Keratinocyte (primary cell): ENCODE data around the gene DPP10. TPM values are rescaled to one million over a fixed set of nuclear protein-coding genes. Genes with fewer than 3 reads are reported as not detected.

Source experiments
- DNase-seq: peaks from one replicate; pipeline ENCODE4 v3.0.0-alpha.2; 2011; ENCODE audit warnings: low read depth, missing footprints, low spot score
- FAIRE-seq: peaks from 2 replicates; lab custom pipeline; 2011; peaks lifted over from hg19 to GRCh38; lab: Jason Lieb, UNC
- H2AFZ ChIP-seq: 2 replicates; pipeline ENCODE4 v1.6.0; 2012; ENCODE audit warnings: low read length, control low read depth, inconsistent platforms; ENCODE audit not compliant: control insufficient read depth
- H3K27ac ChIP-seq: 2 replicates; pipeline ENCODE4 v1.5.1; 2011; ENCODE audit warnings: low read length; ENCODE audit not compliant: control insufficient read depth, insufficient read depth
- H3K27me3 ChIP-seq: 3 replicates; pipeline ENCODE4 v1.6.0; 2011; ENCODE audit warnings: low read length; ENCODE audit not compliant: control insufficient read depth, insufficient read depth; ENCODE audit errors: extremely low read depth
- H3K36me3 ChIP-seq, 2 experiments: 2 replicates in 1 of 2; 3 replicates in 1 of 2; pipeline ENCODE4 v1.5.1; 2011; ENCODE audit warnings: low read length in 2 of 2, mild to moderate bottlenecking in 1 of 2; ENCODE audit not compliant: control insufficient read depth in 2 of 2, insufficient read depth in 2 of 2; ENCODE audit errors: extremely low read depth in 1 of 2
- H3K4me1 ChIP-seq: 3 replicates; pipeline ENCODE4 v1.5.1; 2011; ENCODE audit warnings: low read length; ENCODE audit not compliant: control insufficient read depth, insufficient read depth; ENCODE audit errors: extremely low read depth
- H3K4me2 ChIP-seq: 3 replicates; pipeline ENCODE4 v1.6.0; 2011; ENCODE audit warnings: low read depth, low read length; ENCODE audit not compliant: control insufficient read depth, insufficient read depth; ENCODE audit errors: extremely low read depth
- H3K4me3 ChIP-seq, 3 experiments: fragments of 200-600 bp in 1 of 3; sonication (generic) in 1 of 3; 2 replicates in 2 of 3; 3 replicates in 1 of 3; pipeline ENCODE4 v1.5.1; 2011 to 2016; ENCODE audit warnings: low read length in 3 of 3, mild to moderate bottlenecking in 3 of 3, control low read depth in 2 of 3, inconsistent platforms in 1 of 3, low read depth in 1 of 3, mixed read lengths in 1 of 3, mixed run types in 1 of 3, moderate library complexity in 1 of 3; ENCODE audit not compliant: control insufficient read depth in 2 of 3, insufficient read depth in 2 of 3; ENCODE audit errors: extremely low read depth in 1 of 3
- H3K79me2 ChIP-seq: 2 replicates; pipeline ENCODE4 v1.6.0; 2012; ENCODE audit warnings: low read length; ENCODE audit not compliant: control insufficient read depth, insufficient read depth
- H3K9ac ChIP-seq: 3 replicates; pipeline ENCODE4 v1.6.0; 2011; ENCODE audit warnings: low read length; ENCODE audit not compliant: control insufficient read depth, insufficient read depth; ENCODE audit errors: extremely low read depth
- H3K9me1 ChIP-seq: 3 replicates; pipeline ENCODE4 v1.6.0; 2011; ENCODE audit warnings: low read length; ENCODE audit not compliant: control insufficient read depth, insufficient read depth; ENCODE audit errors: extremely low read depth
- H3K9me3 ChIP-seq: 2 replicates; pipeline ENCODE4 v1.5.1; 2012; ENCODE audit warnings: low read depth, low read length; ENCODE audit not compliant: control insufficient read depth
- H4K20me1 ChIP-seq: 3 replicates; pipeline ENCODE4 v1.6.0; 2011; ENCODE audit warnings: low read length; ENCODE audit not compliant: control insufficient read depth, insufficient read depth; ENCODE audit errors: extremely low read depth
- EZH2 ChIP-seq: IDR thresholded peaks from one replicate; pipeline ENCODE4 v1.6.1; 2012; ENCODE audit warnings: inconsistent platforms, mild to moderate bottlenecking, low read length, moderate library complexity
- dilution Hi-C: fragments of 300-500 bp; cut with MboI; formaldehyde crosslinking; loops from one replicate; pipeline ENCODE4 v1.7.0; 2020; ENCODE audit warnings: low sequenced_read_pairs; ENCODE audit not compliant: extremely low pct_ligation_motif_present
- polyA plus RNA-seq, 5 experiments: library from polyadenylated mRNA; depleted of rRNA in 3 of 5; stranded (reverse) in 3 of 5; stranded (forward) in 1 of 5; unstranded in 1 of 5; fragments of >200 nt; gene quantifications; 1 replicate in 1 of 5; 2 replicates in 3 of 5; 3 replicates in 1 of 5; pipeline versions ENCODE4 v1.2.1 to v1.2.3, GENCODE V29; 2011 to 2012; ENCODE audit warnings: missing spikeins in 2 of 5, low read depth in 1 of 5, low replicate concordance in 1 of 5
- TF ChIP-seq, protein P1 (sequence below), 3 experiments: IDR thresholded peaks in 1 of 3; conservative IDR thresholded peaks in 1 of 3; optimal IDR thresholded peaks in 1 of 3; 2 replicates in 2 of 3; 3 replicates in 1 of 3; pipeline versions ENCODE3 to v1.5.1; 2011; ENCODE audit warnings: low read length in 3 of 3, mild to moderate bottlenecking in 3 of 3, moderate library complexity in 2 of 3, control low read depth in 1 of 3, inconsistent platforms in 1 of 3; ENCODE audit not compliant: insufficient read depth in 2 of 3; ENCODE audit errors: extremely low read depth in 1 of 3

DPP10 gene
- polyA plus RNA-seq, 1 donor (not counting 4 experiments of a cell fraction or from before 2014, with no cell fraction given), result not detected

DNA sequence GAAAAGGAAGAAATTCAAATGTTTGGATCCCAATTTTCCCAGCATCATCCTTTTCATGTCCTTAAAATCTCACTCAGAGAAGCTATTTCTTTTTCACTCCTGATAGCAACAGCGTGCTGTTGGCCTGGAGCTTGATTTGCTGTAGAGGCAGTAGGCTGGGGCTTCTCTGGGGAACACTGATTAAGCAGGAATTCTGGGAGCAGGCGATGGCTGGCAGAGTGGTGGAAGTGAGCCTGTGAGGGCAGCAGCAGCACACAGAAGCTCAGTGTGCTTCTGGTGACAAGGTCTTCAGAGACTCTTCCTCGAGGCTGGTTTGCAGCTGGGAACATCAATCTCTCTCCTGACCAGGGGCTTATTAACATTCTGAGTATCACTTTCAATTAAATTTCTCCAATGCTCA lies 284.6 kb downstream of the DPP10 start:
- Histone ChIP-seq H3K36me3 (no peaks in the 10 kb centered on the region), H4K20me1 (no peaks in the 10 kb centered on the region), H3K79me2 (no peaks in the 10 kb centered on the region), H2AFZ (no peak overlapping the region), H3K4me1 (no peaks in the 10 kb centered on the region), H3K27ac (no peak overlapping the region), H3K9me3 (no peaks in the 10 kb centered on the region), H3K4me2 (no peak overlapping the region), H3K27me3 (no peaks in the 10 kb centered on the region), H3K4me3 (no peak overlapping the region), H3K9ac (no peak overlapping the region), H3K9me1 (no peaks in the 10 kb centered on the region)
- no peak for FAIRE-seq
- dilution Hi-C loops, result no loop called here
- DNase-seq, result no peak
- TF ChIP-seq, protein P1, sequence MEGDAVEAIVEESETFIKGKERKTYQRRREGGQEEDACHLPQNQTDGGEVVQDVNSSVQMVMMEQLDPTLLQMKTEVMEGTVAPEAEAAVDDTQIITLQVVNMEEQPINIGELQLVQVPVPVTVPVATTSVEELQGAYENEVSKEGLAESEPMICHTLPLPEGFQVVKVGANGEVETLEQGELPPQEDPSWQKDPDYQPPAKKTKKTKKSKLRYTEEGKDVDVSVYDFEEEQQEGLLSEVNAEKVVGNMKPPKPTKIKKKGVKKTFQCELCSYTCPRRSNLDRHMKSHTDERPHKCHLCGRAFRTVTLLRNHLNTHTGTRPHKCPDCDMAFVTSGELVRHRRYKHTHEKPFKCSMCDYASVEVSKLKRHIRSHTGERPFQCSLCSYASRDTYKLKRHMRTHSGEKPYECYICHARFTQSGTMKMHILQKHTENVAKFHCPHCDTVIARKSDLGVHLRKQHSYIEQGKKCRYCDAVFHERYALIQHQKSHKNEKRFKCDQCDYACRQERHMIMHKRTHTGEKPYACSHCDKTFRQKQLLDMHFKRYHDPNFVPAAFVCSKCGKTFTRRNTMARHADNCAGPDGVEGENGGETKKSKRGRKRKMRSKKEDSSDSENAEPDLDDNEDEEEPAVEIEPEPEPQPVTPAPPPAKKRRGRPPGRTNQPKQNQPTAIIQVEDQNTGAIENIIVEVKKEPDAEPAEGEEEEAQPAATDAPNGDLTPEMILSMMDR (optimal IDR thresholded peaks at IDR 0.05 in 1 of 3, IDR thresholded peaks at IDR 0.05 in 1 of 3, conservative IDR thresholded peaks at IDR 0.05 in 1 of 3; ENCODE audit: extremely low read depth in 1 of 3, insufficient read depth in 2 of 3, low read length in 3 of 3), result no peak
- no peak for TF ChIP-seq EZH2

DNA sequence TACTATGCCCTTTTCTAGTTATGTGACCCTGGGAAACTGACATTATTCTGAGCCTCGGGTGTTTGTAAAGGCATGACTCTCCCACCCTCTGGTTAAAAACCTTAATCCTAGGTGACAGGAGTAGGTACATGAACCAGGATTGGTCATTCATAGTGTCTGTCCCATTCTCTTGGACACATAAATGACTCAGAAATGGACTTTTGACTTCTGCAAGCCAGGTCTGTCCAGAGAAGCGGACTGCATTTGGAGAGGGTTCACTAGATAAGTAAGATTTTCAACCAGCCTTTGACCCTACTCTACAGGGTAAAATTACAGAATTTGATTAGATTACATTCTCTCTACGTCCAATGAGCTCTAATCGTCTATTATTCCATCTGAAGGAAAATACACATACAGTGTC lies 285.9 kb downstream of the DPP10 start:
- DNase-seq, result no peak
- Histone ChIP-seq H3K9me3 (no peaks in the 10 kb centered on the region), H3K4me2 (no peak overlapping the region), H3K9ac (no peak overlapping the region), H4K20me1 (no peaks in the 10 kb centered on the region), H3K79me2 (no peaks in the 10 kb centered on the region), H3K9me1 (no peaks in the 10 kb centered on the region), H3K4me3 (no peak overlapping the region), H3K27ac (no peak overlapping the region), H3K27me3 (no peaks in the 10 kb centered on the region), H3K36me3 (no peaks in the 10 kb centered on the region), H2AFZ (no peak overlapping the region), H3K4me1 (no peaks in the 10 kb centered on the region)
- FAIRE-seq, result no peak
- dilution Hi-C loops, result no loop called here
- no peak for TF ChIP-seq EZH2
- TF ChIP-seq, protein P1 (optimal IDR thresholded peaks at IDR 0.05 in 1 of 3, IDR thresholded peaks at IDR 0.05 in 1 of 3, conservative IDR thresholded peaks at IDR 0.05 in 1 of 3; ENCODE audit: extremely low read depth in 1 of 3, insufficient read depth in 2 of 3, low read length in 3 of 3), result no peak
